Gastrocnemius medialis (tissue), 4 donors: ENCODE measurements around the gene OR52A5.

Source experiments
- CTCF ChIP-seq, 5 experiments: fragments of 450-650 bp in 3 of 5; fragments of 200-600 bp in 2 of 5; sonication (generic) in 2 of 5; IDR thresholded peaks in 4 of 5; conservative IDR thresholded peaks in 1 of 5; 1 replicate in 4 of 5; 2 replicates in 1 of 5; pipeline ENCODE4 v1.5.1; 2016 to 2019; ENCODE audit warnings: antibody characterized with exemption in 5 of 5, mild to moderate bottlenecking in 3 of 5, moderate library complexity in 3 of 5
- POLR2A ChIP-seq, 2 donors: fragments of 450-650 bp; IDR thresholded peaks; one replicate each; pipeline ENCODE4 v1.6.1; 2017; ENCODE audit warnings: antibody characterized with exemption in 2 of 2, mild to moderate bottlenecking in 2 of 2, moderate library complexity in 2 of 2

GRCh38 chr11:5092821-5093585 lies 45.2 kb downstream of the OR52A5 start:
- TF ChIP-seq CTCF (IDR thresholded peaks at IDR 0.05 in 4 of 5, conservative IDR thresholded peaks at IDR 0.05 in 1 of 5) (no peak), POLR2A (IDR thresholded peaks at IDR 0.05) (no peak)
